Adrenal gland (tissue), 12 donors: Measurements from ENCODE around the gene C18orf63. TPM values are rescaled to one million over a fixed set of nuclear protein-coding genes. Genes with fewer than 3 reads are reported as not detected.

ENCODE experiments used
- DNase-seq, 7 donors: peaks; one replicate each; pipeline ENCODE4 v3.0.0-alpha.2; 2019 to 2020
- H3K27ac ChIP-seq, 5 donors: fragments of 200-600 bp; sonication (generic) in 4 of 5; 1 replicate in 3 of 5; 2 replicates in 2 of 5; pipeline versions ENCODE4 v1.5.1 to v1.8.0; 2016 to 2020; ENCODE audit warnings: mild to moderate bottlenecking in 1 of 5
- H3K27me3 ChIP-seq: fragments of 200-600 bp; 2 replicates; pipeline ENCODE4 v1.8.0; 2021
- H3K36me3 ChIP-seq, 2 donors: fragments of 200-600 bp; replicated peaks in 1 of 2; 1 replicate in 1 of 2; 2 replicates in 1 of 2; pipeline versions ENCODE4 v1.5.1 to v1.8.0; 2018 to 2022
- H3K4me1 ChIP-seq, 2 donors: fragments of 200-600 bp; replicated peaks in 1 of 2; 1 replicate in 1 of 2; 2 replicates in 1 of 2; pipeline versions ENCODE4 v1.5.1 to v1.8.0; 2018 to 2021
- H3K4me3 ChIP-seq, 4 donors: fragments of 200-600 bp; sonication (generic) in 3 of 4; one replicate each; pipeline ENCODE4 v1.5.1; 2016 to 2018
- H3K9me3 ChIP-seq, 3 donors: fragments of 200-600 bp; sonication (generic) in 1 of 3; replicated peaks in 1 of 3; 1 replicate in 2 of 3; 2 replicates in 1 of 3; pipeline versions ENCODE4 v1.5.1 to v1.8.0; 2016 to 2021
- CTCF ChIP-seq, 6 experiments: fragments of 450-650 bp in 4 of 6; fragments of 200-600 bp in 2 of 6; sonication (generic) in 1 of 6; IDR thresholded peaks; 1 replicate in 5 of 6; 2 replicates in 1 of 6; pipeline versions ENCODE4 v1.5.1 to v1.8.0; 2016 to 2021; ENCODE audit warnings: antibody characterized with exemption in 6 of 6, mild to moderate bottlenecking in 2 of 6, moderate library complexity in 1 of 6
- POLR2A ChIP-seq, 2 donors: fragments of 450-650 bp; IDR thresholded peaks; one replicate each; pipeline ENCODE4 v1.6.1; 2017; ENCODE audit warnings: antibody characterized with exemption in 2 of 2, mild to moderate bottlenecking in 2 of 2, moderate library complexity in 1 of 2
- WGBS, 4 donors: extraction: QIAGEN DNeasy Blood & Tissue Kit in 2 of 4; methylation state at CpG; one replicate each; pipeline versions ENCODE4 v1.1.5 to v1.1.7; 2013 to 2017; 5-methylcytosine and 5-hydroxymethylcytosine counted together
- intact Hi-C, 2 donors: fragments of 100-400 bp; cut with DNase I; formaldehyde crosslinking; loops; one replicate each; pipeline versions ENCODE4 v1.14.1 to v1.15.0; 2022 to 2023
- polyA plus RNA-seq, 3 donors: library from polyadenylated mRNA; stranded (reverse); fragments of 200-250 nt in 2 of 3; fragments of 350-450 nt in 1 of 3; fragmentation: Illumina TruSeq in 1 of 3; extraction: RNeasy Lipid Tissue Mini Kit (QIAGEN cat#74804) in 1 of 3; gene quantifications; one replicate each; pipeline ENCODE4 v1.2.3, GENCODE V29; 2013 to 2014
- total RNA-seq, 9 donors: library from RNA; depleted of rRNA in 4 of 9; stranded (reverse); fragments of >200 nt in 4 of 9; fragments of 120-200 nt in 1 of 9; fragmentation: NEBNext Ultra II Directional in 1 of 9; extraction: Animal tissue kit (Norgen Biotek cat#: 25700) in 1 of 9; gene quantifications; one replicate each; pipeline versions ENCODE4 v1.1.0 to v1.2.4, GENCODE V29; 2013 to 2023
- donor health status: healthy with polysubstance abuse.
- donor health status: Bipolar disorder and iron deficiency.
- donor health status: DM: yes; HTN: yes; CAD: no.
- donor health status: DM: no; HTN: no; CAD: no.
- donor health status: DM: no; HTN: no; CAD: no.
- donor health status: DM: yes; HTN: yes; CAD: no.

C18orf63 gene
- total and polyA plus RNA-seq, 12 donors = under 0.01 TPM; not detected in 11

GRCh38 chr18:74299746-74300145, 15.9 kb upstream of the C18orf63 start:
- no peaks in the 10 kb centered on the region for H3K9me3 ChIP-seq
- WGBS, 4 donors = 69 to 80% (median 73%) methylated on average over 3 of the region's 3 CpGs
- no peak for TF ChIP-seq CTCF (IDR thresholded peaks at IDR 0.05)
- no peak for TF ChIP-seq POLR2A (IDR thresholded peaks at IDR 0.05)
- no peaks in the 10 kb centered on the region for H3K36me3 ChIP-seq
- no peak for DNase-seq
- H3K27me3 ChIP-seq = no peaks in the 10 kb centered on the region
- no peak overlapping the region for H3K27ac ChIP-seq
- intact Hi-C loops = no loop called here
- H3K4me3 ChIP-seq = no peak overlapping the region
- H3K4me1 ChIP-seq = no peaks in the 10 kb centered on the region

GRCh38 chr18:74303306-74303705, 12.3 kb upstream of the C18orf63 start:
- intact Hi-C loops = no loop called here
- Histone ChIP-seq H3K9me3 (no peaks in the 10 kb centered on the region), H3K36me3 (no peaks in the 10 kb centered on the region), H3K27ac (no peak overlapping the region), H3K4me3 (no peak overlapping the region), H3K4me1 (no peaks in the 10 kb centered on the region), H3K27me3 (peaks cover 3% of the 10 kb centered on the region)
- WGBS, 4 donors = 60 to 77% (median 74%) methylated on average over 5 of the region's 5 CpGs
- no peak for DNase-seq
- TF ChIP-seq CTCF (IDR thresholded peaks at IDR 0.05) = no peak
- no peak for TF ChIP-seq POLR2A (IDR thresholded peaks at IDR 0.05)

GRCh38 chr18:74303936-74304335, 11.7 kb upstream of the C18orf63 start:
- TF ChIP-seq CTCF (IDR thresholded peaks at IDR 0.05) (no peak), POLR2A (IDR thresholded peaks at IDR 0.05) (no peak)
- 78 to 100% (median 80%) methylated on average over 1 of the region's 1 CpG for WGBS, 4 donors
- no peaks in the 10 kb centered on the region for H3K36me3 ChIP-seq
- no peaks in the 10 kb centered on the region for H3K9me3 ChIP-seq
- H3K4me3 ChIP-seq = no peak overlapping the region
- H3K27me3 ChIP-seq = peaks cover 3% of the 10 kb centered on the region
- H3K4me1 ChIP-seq = no peaks in the 10 kb centered on the region
- DNase-seq = no peak
- no peak overlapping the region for H3K27ac ChIP-seq
- intact Hi-C loops = no loop called here

- Histone ChIP-seq H3K9me3 (no peaks in the 10 kb centered on the region), H3K4me3 (no peak overlapping the region), H3K27ac (no peak overlapping the region), H3K36me3 (no peaks in the 10 kb centered on the region), H3K4me1 (no peaks in the 10 kb centered on the region), H3K27me3 (peaks cover 3% of the 10 kb centered on the region)
- no peak for DNase-seq
- TF ChIP-seq POLR2A (IDR thresholded peaks at IDR 0.05) (no peak), CTCF (IDR thresholded peaks at IDR 0.05) (peak in 5 of 6 experiments; percentile 18 to 38 (median 27))
- intact Hi-C loops = no loop called here
- 26 to 47% (median 41%) methylated on average over 3 of the region's 3 CpGs for WGBS, 4 donors
These were observed 5.2 kb upstream of the C18orf63 start for GRCh38 chr18:74310411-74310810.
